Measurements from ENCODE around the gene ZDHHC22.
A peak's percentile ranks its signal among the peaks of the same experiment; 100 is the strongest.

The ZDHHC22 gene

GRCh38 chr14:77155083-77155482, 13.5 kb upstream of the ZDHHC22 start:
- DNase-seq (ENCODE audit: low spot score), result no peak

DNA sequence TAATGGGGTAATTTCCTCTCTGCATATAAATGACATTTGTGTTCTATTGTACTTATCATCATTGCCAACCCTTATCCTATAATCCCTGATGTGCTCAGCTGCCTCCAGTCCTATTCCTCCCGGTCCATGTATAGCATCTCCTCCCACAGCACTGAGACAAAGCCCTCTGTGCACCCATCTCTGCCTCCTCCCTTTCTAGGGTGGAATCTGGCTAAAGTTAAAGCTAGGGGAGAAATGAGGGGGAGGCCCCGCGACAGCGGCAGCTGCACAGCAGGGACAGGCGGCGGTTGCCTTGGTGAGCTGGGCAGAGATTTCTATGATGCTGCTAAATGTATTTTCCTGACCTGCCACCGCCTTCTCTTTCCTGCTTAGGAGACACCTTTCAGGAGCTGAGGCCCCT, 12.8 kb upstream of the ZDHHC22 start:
- no peak for DNase-seq (ENCODE audit: low spot score)

DNA sequence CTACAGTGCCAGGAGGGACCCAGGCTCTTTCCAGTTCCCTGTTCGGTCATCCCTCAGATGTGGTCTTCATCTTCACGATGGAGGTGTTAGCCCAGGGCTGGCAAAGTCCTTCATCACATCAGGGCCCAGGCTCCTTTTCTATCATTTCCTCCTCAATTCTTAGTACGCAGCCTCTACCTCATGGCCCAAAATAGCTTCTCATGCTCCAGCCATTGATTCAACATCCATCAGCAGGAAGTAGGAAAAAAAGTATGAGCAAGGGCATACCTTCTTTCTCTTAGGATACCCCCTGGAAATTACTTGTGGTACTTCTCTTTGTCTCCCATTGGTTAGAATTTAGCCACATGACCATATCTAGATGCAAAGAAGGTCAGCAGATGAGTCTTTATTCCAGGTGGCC, 12.2 kb upstream of the ZDHHC22 start:
- DNase-seq (ENCODE audit: low spot score), result no peak

DNA sequence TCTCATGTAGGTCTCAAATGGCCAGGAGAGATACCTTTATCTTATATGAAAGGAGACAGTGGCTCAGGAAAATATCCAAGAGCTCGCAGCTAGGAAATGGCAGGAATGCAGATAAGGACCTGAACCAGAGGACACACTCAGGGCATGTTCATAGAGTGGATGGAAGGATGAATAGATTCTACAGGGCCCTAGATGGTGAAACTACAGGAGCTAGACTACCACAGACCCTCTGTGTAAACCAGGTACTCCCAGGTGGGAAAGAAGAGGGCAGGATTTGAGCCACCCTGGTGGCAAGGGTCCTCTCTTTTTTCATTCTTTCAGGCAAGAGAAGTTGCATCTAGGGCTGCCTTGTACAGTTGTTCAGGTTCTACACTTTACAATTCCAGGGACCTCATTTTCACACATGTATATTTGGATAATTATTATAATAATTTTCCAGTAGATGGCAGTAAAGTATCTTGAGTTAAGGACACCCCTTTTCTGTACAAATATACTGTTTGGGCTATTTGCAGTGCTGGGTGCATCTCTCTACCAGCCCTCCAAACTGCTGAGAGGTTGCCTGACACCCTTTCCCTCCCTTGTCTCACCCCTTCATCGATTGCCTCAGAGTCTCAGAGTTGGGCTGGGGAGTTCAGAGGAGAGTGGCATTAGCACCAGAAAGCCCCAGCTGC, 10.5 kb upstream of the ZDHHC22 start:
- peak; percentile 22 for DNase-seq (ENCODE audit: low spot score)

DNA sequence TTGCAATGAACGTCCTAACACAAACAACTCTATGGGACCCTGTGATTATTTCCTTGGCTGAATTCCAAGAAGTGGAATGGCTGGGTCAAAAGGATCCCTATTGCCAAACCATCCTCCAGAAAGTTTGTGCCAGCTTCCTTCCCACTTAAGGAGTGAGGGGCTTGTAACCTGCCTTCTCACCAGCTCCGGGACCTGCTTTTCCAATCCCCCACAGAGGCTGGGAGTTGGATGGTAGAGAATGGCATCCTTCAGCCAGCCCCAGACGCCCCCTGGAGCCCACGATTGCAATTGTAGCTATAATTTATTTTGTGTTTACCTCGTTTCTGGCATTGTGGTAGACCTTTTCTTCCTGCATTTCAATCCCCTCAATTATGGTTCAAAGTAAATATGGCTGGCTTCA, 9.7 kb upstream of the ZDHHC22 start:
- DNase-seq (ENCODE audit: low spot score), result peak; percentile 42

DNA sequence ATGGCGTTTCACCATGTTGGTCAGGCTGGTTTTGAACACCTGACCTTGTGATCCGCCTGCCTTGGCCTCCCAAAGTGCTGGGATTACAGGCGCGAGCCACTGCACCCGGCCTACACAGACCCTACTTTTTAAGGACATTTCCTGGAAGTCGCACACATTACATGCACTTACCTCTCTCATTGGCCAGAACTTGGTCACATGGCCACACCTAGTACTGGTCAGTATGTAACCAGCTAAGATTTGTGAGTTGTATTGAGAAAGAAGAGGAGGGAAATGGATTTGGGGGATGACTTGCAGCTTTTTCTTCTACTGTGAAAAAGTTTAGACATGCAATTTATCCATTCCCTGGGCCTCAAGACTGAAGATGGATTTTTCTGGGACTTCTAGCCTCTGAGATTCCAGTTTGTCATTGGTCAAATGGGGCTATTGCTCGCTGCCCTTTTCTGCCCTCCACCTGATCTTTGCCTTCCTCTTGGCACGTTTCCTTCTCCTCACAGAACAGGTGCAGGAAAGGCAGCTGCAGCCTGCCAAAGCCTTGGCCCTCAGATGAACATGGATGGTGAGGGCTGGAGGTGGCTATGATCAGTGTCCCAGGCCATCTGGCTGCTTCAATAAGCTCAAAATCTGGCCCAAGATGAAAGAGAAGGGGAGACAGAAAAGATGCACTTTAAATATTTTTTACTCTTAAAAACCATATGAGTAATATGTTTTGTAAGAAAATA, 7.1 kb upstream of the ZDHHC22 start:
- DNase-seq (ENCODE audit: low spot score), result no peak

DNA sequence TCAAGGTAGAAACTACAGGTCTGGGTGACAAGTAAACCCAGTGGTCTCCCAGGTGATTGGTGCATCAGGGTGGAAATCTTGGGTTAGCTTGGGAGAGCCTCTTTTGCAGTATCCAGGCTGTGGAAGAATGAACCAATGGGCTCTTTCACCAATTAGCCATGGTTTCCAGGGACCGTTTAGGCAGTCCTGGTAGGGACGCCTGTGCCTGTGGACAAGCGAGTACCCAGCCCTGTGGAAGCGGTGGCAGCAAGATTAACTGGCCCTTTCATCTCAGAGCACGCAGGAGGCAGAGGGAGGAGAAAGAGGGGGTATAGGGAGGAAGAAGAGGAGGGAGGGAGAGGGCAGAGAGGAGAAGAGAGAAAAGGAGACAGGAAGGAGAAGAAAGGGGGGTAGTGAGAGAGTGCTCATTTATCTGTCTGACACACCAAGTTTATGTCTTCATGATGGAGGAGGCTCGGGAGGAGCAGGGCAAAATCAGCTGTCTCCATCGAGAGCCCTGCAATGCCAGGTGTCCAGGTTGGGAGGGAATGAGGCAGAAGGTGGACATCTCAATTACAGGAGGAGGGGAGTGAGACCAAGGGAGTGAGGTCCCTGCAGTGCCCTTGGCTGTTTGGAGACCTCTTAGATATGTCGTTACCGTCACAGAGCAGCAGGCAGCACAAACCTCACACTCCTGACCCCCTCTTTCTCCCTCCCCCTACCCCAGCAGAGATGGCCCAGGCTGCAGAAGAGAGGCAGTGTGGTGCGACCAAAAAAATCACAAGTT, 4.6 kb upstream of the ZDHHC22 start:
- no peak for DNase-seq (ENCODE audit: low spot score)

DNA sequence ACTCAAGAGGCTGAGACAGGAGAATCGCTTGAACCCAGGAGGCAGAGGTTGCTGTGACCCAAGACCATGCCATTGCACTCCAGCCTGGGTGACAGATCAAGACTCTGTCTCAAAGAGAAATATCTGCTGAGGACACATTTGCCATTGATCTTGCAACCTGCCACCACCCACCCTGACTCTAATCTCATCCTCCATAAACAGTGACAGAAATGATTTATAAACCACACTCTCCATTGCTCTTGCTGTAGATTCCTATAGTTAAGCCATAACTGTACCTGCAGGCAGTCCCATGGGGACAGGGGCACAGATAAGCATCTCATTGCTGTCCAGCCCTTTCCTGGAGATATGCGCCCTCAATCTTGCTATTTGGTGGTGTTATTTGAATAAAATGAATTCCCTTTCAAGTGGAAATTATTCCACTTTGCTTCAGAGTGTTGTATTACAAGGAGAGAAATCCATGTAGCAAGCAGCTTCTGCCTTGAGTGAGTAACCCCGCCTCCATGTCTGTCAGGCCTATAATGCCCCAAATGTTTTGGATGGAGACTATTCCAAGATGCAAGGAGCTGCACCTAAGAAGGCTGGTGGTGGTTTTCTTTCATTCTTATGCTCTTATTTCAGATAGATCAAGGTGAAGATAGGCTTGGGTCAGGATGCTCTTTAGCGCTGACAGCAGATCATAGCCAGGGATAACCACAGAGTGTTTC, 3.0 kb upstream of the ZDHHC22 start:
- DNase-seq (ENCODE audit: low spot score), result no peak

GRCh38 chr14:77143071-77143470, 1.5 kb upstream of the ZDHHC22 start:
- DNase-seq (ENCODE audit: low spot score), result no peak

DNA sequence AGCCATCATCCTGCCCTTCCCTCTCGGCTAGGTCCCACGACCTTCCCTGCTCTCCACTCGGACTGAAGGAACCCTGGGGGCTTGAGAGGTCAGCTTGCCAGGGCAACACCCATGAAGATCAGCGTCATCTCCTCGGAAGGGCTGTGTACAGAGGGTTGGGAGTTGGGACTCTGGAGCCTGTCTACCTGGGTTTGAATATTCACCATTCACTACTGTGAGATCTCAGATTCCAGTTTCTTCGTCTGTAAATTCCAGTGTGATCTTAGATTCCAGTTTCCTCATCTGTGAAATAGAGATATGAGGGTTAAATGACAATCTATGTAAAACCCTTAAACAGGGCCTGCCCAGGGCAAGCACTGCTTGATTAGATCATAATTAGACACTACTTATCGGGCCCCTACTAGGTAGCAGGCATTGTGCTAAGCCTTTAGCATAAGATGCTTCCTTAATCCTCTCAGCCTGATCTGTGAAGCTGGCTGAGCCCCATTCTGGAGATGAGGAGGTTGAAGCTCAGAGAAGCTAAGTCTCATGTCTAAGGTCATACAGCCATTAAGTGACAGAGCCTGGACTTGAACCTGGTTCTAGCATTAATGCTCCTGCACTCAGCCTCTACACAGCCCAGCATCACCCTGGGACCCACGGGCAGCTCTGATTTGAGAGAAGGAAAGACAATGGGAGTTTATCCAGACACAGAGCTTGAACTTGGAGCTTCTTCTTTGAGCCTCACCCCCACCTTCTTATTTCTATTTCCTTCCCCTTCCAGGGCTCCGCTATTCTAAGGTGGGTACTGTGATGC, 612 bp upstream of the ZDHHC22 start:
- no peak for DNase-seq (ENCODE audit: low spot score)

GRCh38 chr14:77140359-77141213, 1.0 kb downstream of the ZDHHC22 start:
- DNase-seq (ENCODE audit: low spot score), result no peak

- DNase-seq (ENCODE audit: low spot score), result peak; percentile 18
Measured at GRCh38 chr14:77139540-77140358, 1.8 kb downstream of the ZDHHC22 start.

DNA sequence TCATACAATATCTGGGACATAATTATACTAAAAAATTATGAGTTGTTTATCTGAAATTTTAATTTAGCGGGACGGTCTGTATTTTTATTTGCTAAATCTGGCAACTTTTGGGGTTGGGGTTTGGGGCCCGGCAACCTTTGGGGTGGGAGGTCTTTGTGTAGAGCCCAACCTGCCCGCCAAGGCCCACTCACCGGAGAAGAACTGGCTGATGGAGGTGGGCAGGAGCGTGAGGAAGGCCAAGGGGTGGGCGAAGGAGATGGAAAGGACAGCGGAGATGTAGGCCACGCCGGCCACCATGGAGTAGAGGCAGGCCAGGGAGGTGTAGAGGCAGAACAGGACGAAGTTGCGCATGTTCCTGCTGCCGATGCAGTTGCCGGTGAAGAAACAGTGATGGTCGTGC, 2.6 kb downstream of the ZDHHC22 start:
- no peak for DNase-seq (ENCODE audit: low spot score)

DNA sequence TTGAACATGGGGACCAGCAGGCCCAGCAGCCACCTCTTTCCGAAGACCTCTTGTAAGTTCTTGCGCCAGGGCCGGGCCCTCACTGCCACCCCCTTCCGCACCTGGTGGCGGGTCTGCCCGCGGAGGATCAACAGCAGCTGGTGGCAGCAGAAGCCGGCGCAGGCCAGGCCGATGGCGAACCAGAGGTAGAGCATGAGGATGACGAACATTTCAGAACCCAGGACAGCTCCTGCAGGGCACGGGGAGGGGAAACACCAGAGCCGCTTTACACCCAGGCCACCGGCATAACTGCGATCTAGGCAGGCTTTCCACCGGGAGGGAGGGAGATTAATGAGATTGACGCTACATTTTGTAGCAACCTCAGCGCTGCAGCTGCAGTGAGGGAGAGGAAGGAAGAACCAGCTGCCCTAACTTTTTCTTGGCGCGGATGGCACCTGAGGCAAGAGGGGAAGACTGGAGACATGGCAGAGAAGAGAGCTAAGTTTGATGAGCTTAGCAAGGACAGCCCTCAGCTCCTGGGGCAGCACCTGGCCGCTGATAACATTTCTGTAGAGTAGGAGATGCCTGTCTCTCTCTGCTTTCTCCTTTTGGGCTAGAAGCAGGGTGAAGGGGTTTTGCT, 7.8 kb downstream of the ZDHHC22 start:
- peak; percentile 48 for DNase-seq (ENCODE audit: low spot score)

DNA sequence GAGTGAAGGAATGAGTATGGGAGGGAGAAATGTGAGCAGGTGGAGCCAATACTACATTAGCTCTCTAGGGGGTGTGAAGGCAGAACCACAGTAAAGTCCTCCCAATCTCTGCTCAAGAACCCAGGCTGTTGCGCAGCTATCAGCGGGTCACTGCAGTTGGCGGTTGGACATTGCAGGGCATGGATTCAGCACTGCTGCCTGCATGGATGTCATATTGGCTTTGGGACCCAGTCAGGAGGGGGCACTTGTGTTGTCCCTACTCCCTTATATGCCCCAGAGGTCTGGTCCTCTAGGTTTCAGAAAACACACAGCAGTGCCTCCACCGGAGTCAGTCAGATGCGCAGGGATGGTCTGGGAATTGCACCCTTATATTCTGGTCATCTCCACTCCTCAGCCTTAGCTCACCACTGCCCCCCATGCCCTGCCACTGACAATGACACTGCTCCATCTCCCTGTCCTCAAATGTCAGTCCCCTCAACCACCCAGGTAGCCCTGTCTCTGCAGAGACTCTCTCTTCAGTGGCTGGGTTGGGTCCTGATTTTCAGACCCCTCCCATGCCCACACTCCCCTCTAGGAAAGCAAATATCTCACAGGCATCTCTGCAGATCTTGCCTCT, 9.6 kb downstream of the ZDHHC22 start:
- DNase-seq (ENCODE audit: low spot score), result no peak

DNA sequence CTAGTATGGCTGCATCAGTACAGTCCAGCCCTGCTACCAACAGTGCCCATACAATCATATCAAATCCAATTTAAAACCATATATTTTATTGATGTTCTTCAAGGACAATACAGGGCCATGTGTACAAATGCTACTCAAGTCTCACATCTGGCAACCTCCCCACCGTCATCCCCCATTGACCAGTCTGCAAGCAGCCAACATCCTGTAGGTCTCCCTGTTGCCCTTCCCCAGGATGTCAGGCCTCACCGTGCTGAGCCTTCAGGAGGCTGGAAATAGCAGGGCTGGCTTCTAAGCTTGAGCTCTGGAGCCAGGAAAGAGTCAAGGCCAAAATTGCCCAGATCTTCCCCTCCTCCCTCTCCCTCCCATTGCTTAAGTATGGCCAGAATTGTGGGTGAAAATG, 10.4 kb downstream of the ZDHHC22 start:
- no peak for DNase-seq (ENCODE audit: low spot score)

- no peak for DNase-seq (ENCODE audit: low spot score)
Measured at GRCh38 chr14:77130386-77130785, 11.2 kb downstream of the ZDHHC22 start.

DNA sequence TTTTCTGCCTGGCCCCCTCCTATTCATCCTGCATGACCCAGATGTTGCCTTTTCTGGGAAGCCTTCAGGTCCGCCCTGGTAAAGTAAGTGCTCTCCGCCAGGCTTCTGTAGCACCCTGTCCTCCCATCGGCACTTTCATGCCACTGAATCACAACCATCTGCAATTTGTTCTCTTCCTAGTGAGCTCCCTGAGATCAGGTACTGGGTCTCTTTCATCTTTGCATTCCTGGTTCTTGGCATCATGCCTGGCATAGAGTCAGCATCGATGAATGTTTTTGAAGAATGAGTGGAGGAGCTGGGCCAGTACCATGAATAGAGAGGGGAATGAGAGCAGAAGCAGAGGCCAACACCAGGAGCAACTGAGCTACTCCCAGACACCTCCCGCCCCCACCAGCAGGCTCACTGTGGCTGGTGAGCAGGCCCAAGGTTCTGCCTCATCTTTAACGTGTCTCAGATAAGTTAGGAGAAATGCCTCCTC, 13.1 kb downstream of the ZDHHC22 start:
- DNase-seq (ENCODE audit: low spot score), result no peak
